A549 (cell line): ENCODE results near the gene ABCC9. TPM values are rescaled to one million over a fixed set of nuclear protein-coding genes. Genes with fewer than 3 reads are reported as not detected.

Experiments used
- ATAC-seq, 2 experiments: fragments of 200-7000 bp in 1 of 2; fragments of >200 bp in 1 of 2; cut with Nextera tagmentation in 1 of 2; cut with Tn5 transposase in 1 of 2; 3 replicates each; pipeline versions ENCODE4 v1.8.0 to v1.9.1; 2018 to 2020; ENCODE audit warnings: mild to moderate bottlenecking in 1 of 2, moderate library complexity in 1 of 2
- CTCF ChIA-PET: fragments of 300-600 bp; sonication (Branson Sonifier 250); formaldehyde crosslinking; extraction: SDS; loops from one replicate; lab custom pipeline; 2021; ENCODE audit warnings: antibody characterized with exemption, inconsistent platforms; lab: Yijun Ruan, JAX
- POLR2A ChIA-PET: fragments of 350-600 bp; formaldehyde crosslinking; extraction: SDS; loops from one replicate; lab custom pipeline; 2021; ENCODE audit warnings: antibody characterized with exemption, inconsistent platforms; lab: Yijun Ruan, JAX
- DNase-seq, 2 experiments: peaks; one replicate each; pipeline versions ENCODE4 v3.0.0 to v3.0.0-alpha.2; 2011 to 2016; ENCODE audit warnings: low read depth in 1 of 2, low spot score in 1 of 2
- FAIRE-seq: peaks from 2 replicates; lab custom pipeline; 2011; peaks lifted over from hg19 to GRCh38; lab: Jason Lieb, UNC
- H3K27ac ChIP-seq, 2 experiments: fragments of >200 bp; sonication (Bioruptor Twin); formaldehyde crosslinking; 3 replicates each; pipeline ENCODE4 v1.5.1; 2016 to 2017
- H3K4me1 ChIP-seq: fragments of >200 bp; sonication (Bioruptor Twin); formaldehyde crosslinking; 3 replicates; pipeline ENCODE4 v1.6.1; 2016
- H3K4me2 ChIP-seq: fragments of >200 bp; sonication (Bioruptor Twin); formaldehyde crosslinking; 3 replicates; pipeline ENCODE4 v1.6.1; 2016
- H3K4me3 ChIP-seq: fragments of >200 bp; sonication (Bioruptor Twin); formaldehyde crosslinking; 3 replicates; pipeline ENCODE4 v1.5.1; 2016
- H3K9me3 ChIP-seq: fragments of >200 bp; sonication (Bioruptor Twin); formaldehyde crosslinking; 3 replicates; pipeline ENCODE4 v1.6.1; 2016
- ATOH8 ChIP-seq: fragments of 250-450 bp; sonication (Bioruptor Pico); IDR thresholded peaks from 2 replicates; pipeline ENCODE4 v1.5.0; 2020; ENCODE audit warnings: low read depth, mild to moderate bottlenecking, moderate library complexity
- BHLHE40 ChIP-seq: IDR thresholded peaks from 2 replicates; pipeline ENCODE4 v1.6.1; 2012; ENCODE audit warnings: low read depth, low read length, inconsistent platforms
- CEBPB ChIP-seq, 2 experiments: fragments of >200 bp in 1 of 2; sonication (Bioruptor Twin) in 1 of 2; formaldehyde crosslinking in 1 of 2; IDR thresholded peaks; 2 replicates each; pipeline ENCODE4 v1.6.1; 2012 to 2016
- E2F6 ChIP-seq: IDR thresholded peaks from 2 replicates; pipeline ENCODE4 v1.6.1; 2012; ENCODE audit warnings: low read depth, borderline replicate concordance
- EHF ChIP-seq: fragments of 250-450 bp; sonication (Bioruptor Pico); IDR thresholded peaks from 2 replicates; pipeline ENCODE4 v1.5.0; 2020; ENCODE audit warnings: mild to moderate bottlenecking
- ELK1 ChIP-seq: fragments of 150-350 bp; IDR thresholded peaks from 2 replicates; pipeline ENCODE4 v1.6.1; 2014; ENCODE audit warnings: low read depth, mild to moderate bottlenecking, low read length
- ESRRA ChIP-seq: fragments of 150-350 bp; IDR thresholded peaks from 2 replicates; pipeline ENCODE4 v1.6.1; 2014; ENCODE audit warnings: mild to moderate bottlenecking, low read length, borderline replicate concordance
- FOXS1 ChIP-seq: fragments of 250-450 bp; sonication (Bioruptor Pico); IDR thresholded peaks from 2 replicates; pipeline ENCODE4 v1.5.0; 2020; ENCODE audit warnings: mild to moderate bottlenecking, moderate library complexity
- HMGXB4 ChIP-seq: fragments of 250-450 bp; sonication (Bioruptor Pico); IDR thresholded peaks from 2 replicates; pipeline ENCODE4 v1.5.0; 2021; ENCODE audit warnings: mild to moderate bottlenecking, moderate library complexity, borderline replicate concordance
- JUN ChIP-seq, 2 experiments: fragments of >200 bp; sonication (Bioruptor Twin); formaldehyde crosslinking; IDR thresholded peaks; 2 replicates in 1 of 2; 3 replicates in 1 of 2; pipeline ENCODE4 v1.6.1; 2016 to 2017
- MAX ChIP-seq: IDR thresholded peaks from 2 replicates; pipeline ENCODE4 v1.6.1; 2012
- MAZ ChIP-seq: fragments of 150-350 bp; IDR thresholded peaks from 2 replicates; pipeline ENCODE4 v1.6.1; 2014; ENCODE audit warnings: antibody characterized with exemption, low read depth, low read length, borderline replicate concordance
- MYC ChIP-seq: IDR thresholded peaks from 2 replicates; pipeline ENCODE4 v1.6.1; 2012; ENCODE audit warnings: mild to moderate bottlenecking, inconsistent platforms, low read length, improper control_type of control experiment, borderline replicate concordance
- NPAS2 ChIP-seq: fragments of 250-450 bp; sonication (Bioruptor Pico); IDR thresholded peaks from 2 replicates; pipeline ENCODE4 v1.8.0; 2022; ENCODE audit warnings: mild to moderate bottlenecking, moderate library complexity, borderline replicate concordance
- NR3C1 ChIP-seq: fragments of >200 bp; sonication (Bioruptor Twin); formaldehyde crosslinking; IDR thresholded peaks from 3 replicates; pipeline ENCODE4 v1.6.1; 2017
- POLR2AphosphoS2 ChIP-seq: conservative IDR thresholded peaks from 2 replicates; pipeline ENCODE4 v1.6.1; 2012; ENCODE audit warnings: low read length, improper control_type of control experiment, inconsistent platforms
- ZNF302 ChIP-seq: fragments of 250-450 bp; sonication (Bioruptor Pico); IDR thresholded peaks from 2 replicates; pipeline ENCODE4 v1.9.0; 2021; ENCODE audit warnings: inconsistent platforms, mild to moderate bottlenecking, moderate library complexity
- WGBS: methylation state at CpG from one replicate; pipeline ENCODE4 v1.1.6; 2017; ENCODE audit errors: missing lambda C conversion rate; 5-methylcytosine and 5-hydroxymethylcytosine counted together
- polyA plus RNA-seq, 4 experiments: library from polyadenylated mRNA; depleted of rRNA in 3 of 4; stranded (reverse); fragments of >200 nt; fragmentation: RNase III in 1 of 4; extraction: RNeasy Plus Mini Kit Qiagen cat#74134 plus additional on column Dnase treatment in 1 of 4; gene quantifications; 2 replicates in 3 of 4; 3 replicates in 1 of 4; pipeline ENCODE4 v1.2.3, GENCODE V29; 2011 to 2017

ABCC9 gene
- polyA plus RNA-seq, 2 of the 4 experiments (the other 2 are of a cell fraction), result 0.01 TPM; not detected in 1

GRCh38 chr12:21918456-21918855, 22.8 kb downstream of the ABCC9 start:
- Histone ChIP-seq H3K4me3 (no peak overlapping the region), H3K4me2 (no peak overlapping the region), H3K27ac (no peak overlapping the region), H3K9me3 (no peaks in the 10 kb centered on the region), H3K4me1 (no peaks in the 10 kb centered on the region)
- ChIA-PET POLR2A (interaction anchor here (0.6 kb wide), 1 partner anchor 37 kb away, joined by 3 read pairs; no protein-coding TSS in a partner anchor), CTCF (no interaction called here)
- no peak for TF ChIP-seq FOXS1 (CRISPR knock-in tag)
- TF ChIP-seq NPAS2 (CRISPR knock-in tag), result no peak
- TF ChIP-seq ATOH8 (CRISPR knock-in tag), result no peak
- DNase-seq, result no peak
- no peak for ATAC-seq
- 13% methylated on average over 3 of the region's 3 CpGs for WGBS
- FAIRE-seq, result peak; percentile 13

GRCh38 chr12:21913823-21914222, 27.4 kb downstream of the ABCC9 start:
- no peaks in the 10 kb centered on the region for H3K9me3 ChIP-seq
- no peak overlapping the region for H3K4me3 ChIP-seq
- ATAC-seq, result no peak
- CTCF ChIA-PET, result no interaction called here
- TF ChIP-seq MYC (no peak), EHF (CRISPR knock-in tag) (no peak), MAX (no peak), E2F6 (no peak), ELK1 (no peak), HMGXB4 (CRISPR knock-in tag) (no peak), JUN (IDR thresholded peaks at IDR 0.05) (no peak), ESRRA (no peak), POLR2AphosphoS2 (no peak), ZNF302 (CRISPR knock-in tag) (no peak), BHLHE40 (no peak)
- H3K4me1 ChIP-seq, result no peaks in the 10 kb centered on the region
- DNase-seq, result no peak
- no peak for FAIRE-seq
- POLR2A ChIA-PET, result no interaction called here
- no peak overlapping the region for H3K4me2 ChIP-seq
- 14% methylated on average over 1 of the region's 1 CpG for WGBS
- H3K27ac ChIP-seq, result no peak overlapping the region

GRCh38 chr12:21912318-21912717, 28.9 kb downstream of the ABCC9 start:
- FAIRE-seq (no peak), DNase-seq (no peak)
- ChIA-PET CTCF (no interaction called here), POLR2A (no interaction called here)
- no peak overlapping the region for H3K27ac ChIP-seq
- H3K4me2 ChIP-seq, result no peak overlapping the region
- 42% methylated on average over 3 of the region's 3 CpGs for WGBS
- no peak overlapping the region for H3K4me3 ChIP-seq
- H3K9me3 ChIP-seq, result no peaks in the 10 kb centered on the region
- no peaks in the 10 kb centered on the region for H3K4me1 ChIP-seq
- TF ChIP-seq CEBPB (IDR thresholded peaks at IDR 0.05) (no peak), MAZ (no peak), NR3C1 (no peak)
- TF ChIP-seq, all 56 proteins: peak for 0
- ATAC-seq, result no peak
